HG02884 (cell line): ENCODE measurements around the gene NFIA.

Source experiments
- ATAC-seq: cut with Tn5 transposase; IDR thresholded peaks from one replicate; pipeline ENCODE4 v1.9.1; 2021; ENCODE audit warnings: mild to moderate bottlenecking, moderate library complexity; ENCODE audit not compliant: unreplicated experiment

The NFIA gene

GRCh38 chr1:61207416-61207815, 125.1 kb downstream of the NFIA start:
- no peak for ATAC-seq

GRCh38 chr1:61208172-61208571, 125.8 kb downstream of the NFIA start:
- ATAC-seq = no peak

DNA sequence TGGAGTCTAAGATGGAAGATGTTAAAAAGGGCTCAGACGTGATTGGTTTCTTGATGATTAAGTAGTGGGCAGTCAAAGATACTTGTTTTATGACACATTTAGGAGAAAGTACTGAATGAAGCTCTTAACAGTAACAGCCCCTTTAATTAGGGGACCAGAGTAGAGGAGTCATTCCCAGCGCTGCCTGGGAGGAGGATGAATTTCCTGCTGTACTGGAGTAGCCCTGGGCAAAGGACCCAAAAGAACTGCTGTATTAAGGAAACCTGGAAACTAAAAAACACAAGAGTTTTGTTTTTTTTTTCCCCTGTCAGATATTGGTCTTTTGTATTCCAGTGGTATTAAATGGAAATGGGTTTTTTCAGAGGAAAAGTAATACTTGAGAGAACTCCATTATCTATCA, 126.5 kb downstream of the NFIA start:
- no peak for ATAC-seq

- no peak for ATAC-seq
Measured at GRCh38 chr1:61210435-61211154, 128.2 kb downstream of the NFIA start.

DNA sequence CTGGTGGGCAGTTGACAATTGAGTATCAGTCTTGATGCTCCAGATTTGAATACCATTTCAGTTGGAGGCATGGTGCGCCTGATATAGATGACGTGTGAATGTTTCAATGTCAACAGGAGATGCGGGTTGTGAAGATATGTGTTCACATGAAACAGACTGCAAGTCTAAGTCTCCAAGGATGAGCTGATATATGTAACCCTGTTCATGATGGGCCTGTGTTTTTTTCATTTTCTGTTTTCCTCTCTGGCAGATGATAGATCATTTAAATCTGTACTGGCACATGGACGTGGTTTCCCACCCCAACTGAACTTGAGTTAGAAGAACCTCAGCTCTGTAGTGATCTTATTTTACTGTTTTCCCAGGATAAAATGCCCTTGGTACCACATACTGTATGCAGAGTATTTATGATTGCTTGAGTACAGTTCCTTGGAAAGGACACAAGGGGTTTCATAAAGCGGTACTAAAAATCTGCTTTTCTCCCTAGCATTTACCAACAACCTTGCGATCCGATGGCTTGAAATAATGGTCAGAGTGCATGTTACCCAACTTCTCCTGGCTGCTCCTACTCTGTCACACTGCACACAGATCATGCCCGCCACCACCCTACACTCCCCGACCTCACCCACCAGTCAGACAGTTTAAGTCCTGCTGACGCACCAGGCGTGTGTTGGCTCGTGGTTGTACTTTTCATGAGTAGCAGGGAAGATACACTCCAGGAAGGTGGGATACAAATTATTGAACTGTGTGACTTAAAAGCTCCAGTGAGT, 131.1 kb downstream of the NFIA start:
- no peak for ATAC-seq

DNA sequence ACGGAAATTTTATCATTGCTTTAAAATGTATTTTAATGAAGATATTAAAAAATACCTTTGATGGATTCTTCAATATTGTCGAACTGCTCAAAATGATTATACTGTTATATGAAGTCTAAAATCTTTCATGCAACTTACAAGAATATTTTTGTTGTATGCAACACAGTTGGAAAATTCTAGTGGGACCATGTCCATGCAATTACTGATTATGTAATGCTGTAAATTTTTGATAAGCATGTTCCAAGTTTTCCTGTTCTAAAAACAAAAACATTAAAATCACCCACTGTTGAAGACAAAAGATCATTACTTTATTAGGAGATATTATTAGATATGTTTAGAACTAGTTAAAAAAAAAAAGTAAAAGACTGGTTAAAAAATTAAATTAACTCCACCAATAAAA, 132.8 kb downstream of the NFIA start:
- no peak for ATAC-seq

- ATAC-seq = no peak
Measured at GRCh38 chr1:61215676-61216289, 133.4 kb downstream of the NFIA start.

- no peak for ATAC-seq
Measured at GRCh38 chr1:61220536-61220935, 138.2 kb downstream of the NFIA start.

DNA sequence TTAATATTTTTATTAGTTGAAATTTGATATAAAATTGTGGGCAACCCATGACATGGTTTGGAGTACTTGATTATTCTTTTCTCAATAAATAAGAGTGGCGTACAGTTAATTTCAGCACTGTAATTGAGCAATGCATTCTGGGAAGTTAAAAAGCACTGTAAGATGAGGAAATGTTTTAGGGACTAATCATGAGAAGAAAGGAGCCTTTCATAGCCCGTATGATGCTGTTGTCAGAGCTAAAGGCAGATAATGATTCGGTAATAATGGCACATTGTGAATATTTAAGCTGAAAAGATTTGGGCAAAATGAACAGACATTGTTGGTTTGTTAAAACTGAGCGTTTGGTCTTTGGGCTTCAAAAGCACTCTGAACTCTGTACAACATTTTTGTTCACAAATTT, 139.3 kb downstream of the NFIA start:
- ATAC-seq = no peak

DNA sequence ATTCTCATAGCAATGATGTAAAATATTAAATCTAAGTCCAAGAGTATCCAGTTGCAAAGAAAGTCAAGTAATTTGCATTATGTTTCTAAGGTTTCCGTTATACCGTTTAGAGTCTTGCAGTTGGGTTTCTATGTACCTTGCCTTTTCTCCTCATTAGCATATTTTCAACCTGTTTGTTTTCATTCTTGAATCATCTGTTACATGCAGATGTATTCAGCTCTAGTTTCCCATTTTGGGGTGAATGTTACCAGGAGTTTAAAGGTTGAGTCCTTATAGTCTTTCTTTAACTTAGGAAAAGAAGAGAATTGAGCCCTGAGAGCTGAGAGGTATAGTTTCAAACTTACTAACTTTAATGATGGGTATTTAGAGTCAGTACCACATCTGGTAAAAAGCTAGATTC, 139.9 kb downstream of the NFIA start:
- no peak for ATAC-seq

GRCh38 chr1:61223140-61223539, 140.8 kb downstream of the NFIA start:
- ATAC-seq = no peak

GRCh38 chr1:61224609-61225008, 142.2 kb downstream of the NFIA start:
- no peak for ATAC-seq

- no peak for ATAC-seq
Measured at GRCh38 chr1:61225478-61225877, 143.1 kb downstream of the NFIA start.

DNA sequence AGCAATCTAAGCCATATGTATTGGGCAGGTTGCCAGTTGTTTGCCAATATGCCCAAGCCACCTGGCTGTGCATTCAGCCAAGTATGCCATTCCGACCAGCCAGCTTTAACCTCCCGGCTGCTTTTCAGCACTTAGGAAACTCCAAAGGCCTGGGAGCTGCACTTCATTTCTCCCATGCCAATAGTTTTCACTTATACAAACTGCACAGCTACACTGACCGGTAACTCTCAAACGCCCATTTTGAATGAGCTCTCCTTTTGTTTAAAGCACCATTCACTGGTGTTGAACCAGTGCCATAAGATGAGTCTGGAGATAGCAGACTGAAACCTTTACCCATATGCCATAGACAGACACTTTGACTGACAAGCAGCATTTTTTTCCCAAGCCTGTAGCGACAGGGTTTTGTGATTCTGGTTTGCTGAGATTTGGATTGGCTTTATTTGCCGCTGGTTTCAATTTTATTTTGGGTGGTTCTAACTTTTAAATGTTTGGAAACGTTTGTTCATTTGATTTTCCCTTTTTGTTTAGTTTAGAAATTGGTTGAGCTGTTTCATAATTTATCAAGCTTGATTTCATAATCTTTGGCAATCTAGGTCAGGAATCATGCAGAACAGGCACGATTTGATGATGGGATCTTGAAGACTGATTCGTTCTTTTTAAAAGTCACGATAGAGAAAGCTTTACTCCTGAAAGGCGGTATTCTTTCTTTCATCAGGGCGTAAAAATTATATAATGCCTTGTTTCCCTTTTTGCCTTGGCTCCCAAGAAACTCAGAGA, 144.6 kb downstream of the NFIA start:
- ATAC-seq = no peak

DNA sequence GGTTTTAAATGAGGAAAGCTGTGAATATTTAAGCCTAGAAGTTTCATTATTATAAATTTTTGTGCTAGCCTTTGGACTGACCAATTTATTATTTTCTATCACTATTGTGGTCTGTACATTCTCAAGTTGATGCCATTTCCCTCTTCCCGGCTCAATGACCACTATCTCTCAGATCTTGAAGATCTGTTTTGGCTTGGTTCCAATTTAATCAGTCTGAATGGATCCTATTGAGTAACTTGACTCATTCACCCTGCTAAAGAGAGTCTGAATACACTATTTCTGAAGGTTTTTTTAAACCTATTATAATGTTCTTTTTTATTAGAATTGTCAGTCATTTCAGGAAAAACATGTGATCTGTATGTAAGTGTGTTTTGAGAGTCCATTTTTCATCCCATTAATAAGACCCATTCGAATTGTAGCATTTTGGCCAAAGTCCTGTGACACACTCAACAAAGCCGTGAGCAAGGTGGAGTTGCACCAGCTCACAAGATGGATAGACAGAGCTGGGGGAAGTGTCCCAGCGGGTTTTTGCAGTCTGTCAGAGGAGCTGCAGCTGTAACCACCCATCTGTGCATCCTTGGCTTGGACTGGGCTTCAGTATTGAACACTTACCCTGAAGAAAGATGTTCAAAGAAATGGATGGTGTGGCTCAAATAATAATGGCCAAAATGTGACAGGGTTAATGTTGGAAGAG, 145.6 kb downstream of the NFIA start:
- no peak for ATAC-seq

DNA sequence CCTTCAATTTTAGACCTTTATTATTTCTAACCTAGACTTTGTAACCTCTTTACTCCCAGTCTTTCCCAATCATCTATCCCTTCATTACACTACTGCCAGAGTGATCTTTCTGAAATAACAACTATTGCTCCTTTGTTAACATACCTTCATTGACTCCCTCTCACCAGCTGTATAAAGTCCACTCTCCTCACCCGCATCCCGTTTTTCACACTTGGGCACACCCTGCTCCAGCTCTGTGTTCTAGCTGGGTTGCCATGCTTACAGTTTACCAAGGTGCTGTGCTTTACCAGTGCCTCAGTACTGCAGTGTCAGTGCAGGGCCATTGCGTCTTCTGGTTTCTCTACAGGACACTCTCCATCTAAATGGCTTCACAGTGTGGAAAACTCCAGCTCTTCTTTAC, 148.2 kb downstream of the NFIA start:
- ATAC-seq = no peak

DNA sequence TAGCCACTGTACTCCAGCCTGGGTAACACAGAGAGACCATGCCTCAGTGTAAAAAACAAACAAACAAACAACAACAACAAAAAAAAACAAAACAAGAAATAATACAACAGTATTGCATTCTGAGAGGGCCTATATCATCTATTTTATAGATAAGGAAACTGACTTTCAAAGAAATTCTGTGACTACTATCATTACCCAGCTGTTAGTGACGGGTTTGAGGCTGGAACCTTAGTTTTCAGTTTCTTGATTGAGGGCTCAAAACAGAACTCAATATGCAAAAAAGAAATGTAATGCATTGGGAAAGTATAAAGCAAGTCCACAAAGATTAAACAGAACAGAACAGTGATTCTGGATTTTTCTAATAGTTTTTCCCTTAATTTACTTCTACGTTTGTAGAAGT, 149.4 kb downstream of the NFIA start:
- ATAC-seq = no peak

- ATAC-seq = no peak
Measured at GRCh38 chr1:61233121-61233660, 150.8 kb downstream of the NFIA start.

GRCh38 chr1:61234587-61234919, 152.2 kb downstream of the NFIA start:
- ATAC-seq = no peak

GRCh38 chr1:61237147-61237546, 154.8 kb downstream of the NFIA start:
- no peak for ATAC-seq
